ENCODE measurements around the gene ZNF653. TPM values are rescaled to one million over a fixed set of nuclear protein-coding genes. Genes with fewer than 3 reads are reported as not detected.

Gene ZNF653
- total RNA-seq, 1 experiment from 2014 or later: 8.8 TPM

DNA sequence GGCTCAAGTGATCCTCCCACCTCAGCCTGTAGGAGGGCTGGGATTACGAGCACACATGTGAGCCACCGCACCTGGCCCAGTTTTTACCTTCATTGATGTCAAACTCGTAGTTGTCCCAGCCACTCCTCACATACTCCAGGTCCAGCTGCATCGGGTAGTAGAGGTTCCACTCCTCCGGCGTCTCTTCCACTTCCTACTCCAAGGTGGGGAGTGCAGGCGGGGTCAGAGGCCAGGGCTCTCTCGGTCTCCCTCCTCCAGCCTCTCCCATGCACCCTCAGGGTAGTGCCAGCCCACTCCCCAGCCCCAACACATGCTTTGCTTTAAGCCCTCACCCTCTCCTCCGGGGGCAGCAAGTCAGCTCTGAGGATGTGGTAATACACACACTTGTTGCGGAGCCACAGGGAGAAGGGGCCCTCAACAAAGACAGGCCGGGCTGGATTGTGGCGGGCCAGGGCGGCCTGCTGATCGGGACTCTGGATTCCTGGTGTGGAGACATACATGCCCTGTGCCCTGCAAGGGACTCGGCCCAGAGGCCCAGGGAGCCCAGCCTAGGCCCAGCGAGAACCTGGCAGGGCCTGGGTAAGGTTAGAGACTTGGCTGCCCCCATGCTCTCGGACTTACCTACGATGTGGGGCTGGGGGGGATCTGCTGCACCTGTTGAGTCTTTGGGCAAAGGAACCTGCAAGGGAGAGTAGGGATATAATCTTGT, 1.9 kb upstream of the ZNF653 start:
- no peak overlapping the region for H3K27ac Mint-ChIP-seq (ENCODE audit: unreplicated experiment)
- no TSS peak for BruUV-seq (replicated peaks)
- CTCF ChIA-PET: no interaction called here
- DNase-seq: no peak
- no peaks in the 10 kb centered on the region for H3K4me1 Mint-ChIP-seq (ENCODE audit: low read depth, unreplicated experiment)
- H3K27me3 Mint-ChIP-seq (ENCODE audit: unreplicated experiment): no peaks in the 10 kb centered on the region
- no peaks in the 10 kb centered on the region for H3K9me3 Mint-ChIP-seq (ENCODE audit: low read depth, unreplicated experiment)
- intact Hi-C loops (cut with micrococcal nuclease; ENCODE audit: unreplicated experiment): no loop called here
- H3K36me3 Mint-ChIP-seq (ENCODE audit: insufficient read depth, unreplicated experiment): peaks cover 48% of the 10 kb centered on the region
- H3K4me3 Mint-ChIP-seq (ENCODE audit: low read depth, unreplicated experiment): no peak overlapping the region
- TF ChIP-seq, protein P1, sequence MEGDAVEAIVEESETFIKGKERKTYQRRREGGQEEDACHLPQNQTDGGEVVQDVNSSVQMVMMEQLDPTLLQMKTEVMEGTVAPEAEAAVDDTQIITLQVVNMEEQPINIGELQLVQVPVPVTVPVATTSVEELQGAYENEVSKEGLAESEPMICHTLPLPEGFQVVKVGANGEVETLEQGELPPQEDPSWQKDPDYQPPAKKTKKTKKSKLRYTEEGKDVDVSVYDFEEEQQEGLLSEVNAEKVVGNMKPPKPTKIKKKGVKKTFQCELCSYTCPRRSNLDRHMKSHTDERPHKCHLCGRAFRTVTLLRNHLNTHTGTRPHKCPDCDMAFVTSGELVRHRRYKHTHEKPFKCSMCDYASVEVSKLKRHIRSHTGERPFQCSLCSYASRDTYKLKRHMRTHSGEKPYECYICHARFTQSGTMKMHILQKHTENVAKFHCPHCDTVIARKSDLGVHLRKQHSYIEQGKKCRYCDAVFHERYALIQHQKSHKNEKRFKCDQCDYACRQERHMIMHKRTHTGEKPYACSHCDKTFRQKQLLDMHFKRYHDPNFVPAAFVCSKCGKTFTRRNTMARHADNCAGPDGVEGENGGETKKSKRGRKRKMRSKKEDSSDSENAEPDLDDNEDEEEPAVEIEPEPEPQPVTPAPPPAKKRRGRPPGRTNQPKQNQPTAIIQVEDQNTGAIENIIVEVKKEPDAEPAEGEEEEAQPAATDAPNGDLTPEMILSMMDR (IDR thresholded peaks at IDR 0.05; ENCODE audit: unreplicated experiment): no peak

DNA sequence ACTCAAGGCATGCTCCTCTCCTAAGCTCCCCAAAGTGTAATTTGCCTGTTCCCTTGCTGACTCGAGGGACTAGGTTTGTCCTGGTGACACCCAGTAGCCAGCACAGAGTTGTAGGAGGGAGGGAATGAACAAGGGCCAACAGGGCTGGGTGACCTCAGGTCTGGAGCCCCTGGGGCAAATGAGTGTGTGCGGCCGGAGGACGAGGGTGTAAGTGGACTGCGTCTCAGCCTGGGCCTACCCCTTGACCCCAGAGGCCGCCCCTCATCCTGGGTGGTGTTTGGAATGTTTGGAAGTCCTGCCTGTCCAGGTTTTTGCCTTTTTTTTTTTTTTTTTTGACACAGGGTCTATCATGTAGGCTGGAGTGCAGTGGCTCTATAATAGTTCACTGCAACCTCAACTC, 1.3 kb upstream of the ZNF653 start:
- no TSS peak for BruUV-seq (replicated peaks)
- intact Hi-C loops (cut with micrococcal nuclease; ENCODE audit: unreplicated experiment): no loop called here
- H3K4me1 Mint-ChIP-seq (ENCODE audit: low read depth, unreplicated experiment): no peaks in the 10 kb centered on the region
- no peak overlapping the region for H3K4me3 Mint-ChIP-seq (ENCODE audit: low read depth, unreplicated experiment)
- no peaks in the 10 kb centered on the region for H3K9me3 Mint-ChIP-seq (ENCODE audit: low read depth, unreplicated experiment)
- DNase-seq: no peak
- H3K27me3 Mint-ChIP-seq (ENCODE audit: unreplicated experiment): no peaks in the 10 kb centered on the region
- H3K36me3 Mint-ChIP-seq (ENCODE audit: insufficient read depth, unreplicated experiment): peaks cover 47% of the 10 kb centered on the region
- TF ChIP-seq, protein P1 (IDR thresholded peaks at IDR 0.05; ENCODE audit: unreplicated experiment): no peak
- H3K27ac Mint-ChIP-seq (ENCODE audit: unreplicated experiment): peak overlapping the region; percentile 42
- CTCF ChIA-PET: no interaction called here

DNA sequence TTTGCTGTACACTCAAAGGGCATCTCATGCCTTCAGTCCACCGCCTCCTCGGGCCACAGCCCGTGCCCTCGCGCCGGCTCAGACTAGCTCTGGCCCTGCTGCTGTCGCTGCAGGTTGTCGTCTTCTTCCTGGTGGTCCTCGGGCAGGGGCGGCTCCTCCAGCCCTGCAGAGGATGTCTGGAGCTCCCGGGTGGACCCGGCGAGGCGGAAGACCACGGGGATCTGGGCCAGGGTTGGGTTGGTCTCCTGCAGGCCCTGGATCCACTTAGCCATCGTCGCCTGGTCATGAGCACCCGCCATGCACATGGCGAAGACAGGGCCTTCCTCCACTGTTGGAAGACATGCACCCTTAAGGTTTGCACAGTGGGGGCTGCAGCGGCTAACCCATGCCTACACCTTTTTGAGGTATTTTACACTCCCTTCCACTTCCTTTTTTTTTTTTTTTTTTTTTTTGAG, 489 bp upstream of the ZNF653 start:
- Mint-ChIP-seq H3K4me1 (ENCODE audit: low read depth, unreplicated experiment) (no peaks in the 10 kb centered on the region), H3K27ac (ENCODE audit: unreplicated experiment) (peak overlapping the region; percentile 88), H3K27me3 (ENCODE audit: unreplicated experiment) (no peaks in the 10 kb centered on the region), H3K9me3 (ENCODE audit: low read depth, unreplicated experiment) (no peaks in the 10 kb centered on the region), H3K36me3 (ENCODE audit: insufficient read depth, unreplicated experiment) (peaks cover 38% of the 10 kb centered on the region), H3K4me3 (ENCODE audit: low read depth, unreplicated experiment) (peak overlapping the region; percentile 78)
- CTCF ChIA-PET: no interaction called here
- TF ChIP-seq, protein P1 (IDR thresholded peaks at IDR 0.05; ENCODE audit: unreplicated experiment): no peak
- DNase-seq: no peak
- BruUV-seq (replicated peaks): TSS peak; percentile 74
- intact Hi-C loops (cut with micrococcal nuclease; ENCODE audit: unreplicated experiment): no loop called here

DNA sequence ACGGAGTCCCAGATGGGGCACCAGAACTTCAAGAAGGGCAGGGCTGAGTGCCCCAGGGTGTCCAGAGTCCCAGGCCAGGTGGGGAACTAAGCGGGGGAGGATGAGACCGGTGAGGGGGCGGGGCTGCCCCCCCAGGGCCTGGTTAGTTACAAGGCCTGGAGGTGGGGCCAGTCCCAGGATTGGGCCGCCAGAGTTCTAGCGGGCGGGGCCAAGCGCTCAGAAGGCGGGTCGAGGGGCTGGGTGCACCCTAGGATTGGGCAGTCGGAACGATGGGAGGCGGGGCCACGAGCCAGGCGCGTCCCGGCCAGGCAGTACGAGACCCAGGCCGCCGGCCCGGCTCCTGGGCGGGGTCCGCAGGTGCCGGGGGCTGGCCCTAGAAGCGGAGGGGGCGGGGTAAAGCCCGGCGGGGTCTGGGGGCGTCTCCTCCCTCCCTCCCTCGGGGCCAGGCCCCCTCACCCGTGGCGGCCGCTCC, 571 bp downstream of the ZNF653 start:
- intact Hi-C loops (cut with micrococcal nuclease; ENCODE audit: unreplicated experiment): no loop called here

More for the DNA sequence above, 571 bp downstream of the ZNF653 start:
- peak overlapping the region; percentile 78 for H3K4me3 Mint-ChIP-seq (ENCODE audit: low read depth, unreplicated experiment)
- BruUV-seq (replicated peaks): no TSS peak
- no peaks in the 10 kb centered on the region for H3K9me3 Mint-ChIP-seq (ENCODE audit: low read depth, unreplicated experiment)
- no peaks in the 10 kb centered on the region for H3K27me3 Mint-ChIP-seq (ENCODE audit: unreplicated experiment)
- H3K4me1 Mint-ChIP-seq (ENCODE audit: low read depth, unreplicated experiment): no peaks in the 10 kb centered on the region
- H3K36me3 Mint-ChIP-seq (ENCODE audit: insufficient read depth, unreplicated experiment): peaks cover 37% of the 10 kb centered on the region
- CTCF ChIA-PET: no interaction called here
- DNase-seq: peak; percentile 95
- TF ChIP-seq, protein P1 (IDR thresholded peaks at IDR 0.05; ENCODE audit: unreplicated experiment): no peak
- H3K27ac Mint-ChIP-seq (ENCODE audit: unreplicated experiment): peak overlapping the region; percentile 88

Measured in Calu3 (cell line).